Measurements from ENCODE around the gene MYO6.
"Not testable (repeated sequence)": the region's sequence is repeated elsewhere in the genome, so short reads cannot be mapped to it uniquely, and the experiment has no call there.

The MYO6 gene

GRCh38 chr6:75884822-75885221 lies 135.8 kb downstream of the MYO6 start:
- no peak for TF ChIP-seq CTCF (IDR thresholded peaks at IDR 0.05; ENCODE audit: low read depth, low read length)
- DNase-seq (ENCODE audit: extremely low read depth, low read depth): no peak

- DNase-seq (ENCODE audit: extremely low read depth, low read depth): no peak
- no peak for TF ChIP-seq CTCF (IDR thresholded peaks at IDR 0.05; ENCODE audit: low read depth, low read length)
Measured at GRCh38 chr6:75892384-75892783, 143.3 kb downstream of the MYO6 start.

- peak; percentile 54 for DNase-seq (ENCODE audit: extremely low read depth, low read depth)
Measured at GRCh38 chr6:75893058-75893775, 144.2 kb downstream of the MYO6 start.

GRCh38 chr6:75893776-75894152 lies 144.7 kb downstream of the MYO6 start:
- no peak for DNase-seq (ENCODE audit: extremely low read depth, low read depth)
- TF ChIP-seq CTCF (IDR thresholded peaks at IDR 0.05; ENCODE audit: low read depth, low read length): no peak

More at GRCh38 chr6:75893058-75893775, 144.2 kb downstream of the MYO6 start:
- peak; percentile 59 for TF ChIP-seq CTCF (IDR thresholded peaks at IDR 0.05; ENCODE audit: low read depth, low read length)

GRCh38 chr6:75896526-75896925 lies 147.5 kb downstream of the MYO6 start:
- TF ChIP-seq CTCF (IDR thresholded peaks at IDR 0.05; ENCODE audit: low read depth, low read length): no peak
- DNase-seq (ENCODE audit: extremely low read depth, low read depth): no peak

GRCh38 chr6:75900216-75900615 lies 151.2 kb downstream of the MYO6 start:
- not testable (repeated sequence) for DNase-seq (ENCODE audit: extremely low read depth, low read depth)

- not testable (repeated sequence) for DNase-seq (ENCODE audit: extremely low read depth, low read depth)
Measured at GRCh38 chr6:75905129-75905528, 156.1 kb downstream of the MYO6 start.

GRCh38 chr6:75906871-75907270 lies 157.8 kb downstream of the MYO6 start:
- DNase-seq (ENCODE audit: extremely low read depth, low read depth): no peak
- no peak for TF ChIP-seq CTCF (IDR thresholded peaks at IDR 0.05; ENCODE audit: low read depth, low read length)

Measured in AG09319 (cell line).